HG03442 (cell line): ENCODE measurements around the gene AP1AR.
"Not testable (repeated sequence)": the region's sequence is repeated elsewhere in the genome, so short reads cannot be mapped to it uniquely, and the experiment has no call there.

Source experiments
- ATAC-seq: cut with Tn5 transposase; IDR thresholded peaks from one replicate; pipeline ENCODE4 v1.9.1; 2021; ENCODE audit warnings: mild to moderate bottlenecking, moderate library complexity; ENCODE audit not compliant: unreplicated experiment

Gene AP1AR, protein sequence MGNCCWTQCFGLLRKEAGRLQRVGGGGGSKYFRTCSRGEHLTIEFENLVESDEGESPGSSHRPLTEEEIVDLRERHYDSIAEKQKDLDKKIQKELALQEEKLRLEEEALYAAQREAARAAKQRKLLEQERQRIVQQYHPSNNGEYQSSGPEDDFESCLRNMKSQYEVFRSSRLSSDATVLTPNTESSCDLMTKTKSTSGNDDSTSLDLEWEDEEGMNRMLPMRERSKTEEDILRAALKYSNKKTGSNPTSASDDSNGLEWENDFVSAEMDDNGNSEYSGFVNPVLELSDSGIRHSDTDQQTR

DNA sequence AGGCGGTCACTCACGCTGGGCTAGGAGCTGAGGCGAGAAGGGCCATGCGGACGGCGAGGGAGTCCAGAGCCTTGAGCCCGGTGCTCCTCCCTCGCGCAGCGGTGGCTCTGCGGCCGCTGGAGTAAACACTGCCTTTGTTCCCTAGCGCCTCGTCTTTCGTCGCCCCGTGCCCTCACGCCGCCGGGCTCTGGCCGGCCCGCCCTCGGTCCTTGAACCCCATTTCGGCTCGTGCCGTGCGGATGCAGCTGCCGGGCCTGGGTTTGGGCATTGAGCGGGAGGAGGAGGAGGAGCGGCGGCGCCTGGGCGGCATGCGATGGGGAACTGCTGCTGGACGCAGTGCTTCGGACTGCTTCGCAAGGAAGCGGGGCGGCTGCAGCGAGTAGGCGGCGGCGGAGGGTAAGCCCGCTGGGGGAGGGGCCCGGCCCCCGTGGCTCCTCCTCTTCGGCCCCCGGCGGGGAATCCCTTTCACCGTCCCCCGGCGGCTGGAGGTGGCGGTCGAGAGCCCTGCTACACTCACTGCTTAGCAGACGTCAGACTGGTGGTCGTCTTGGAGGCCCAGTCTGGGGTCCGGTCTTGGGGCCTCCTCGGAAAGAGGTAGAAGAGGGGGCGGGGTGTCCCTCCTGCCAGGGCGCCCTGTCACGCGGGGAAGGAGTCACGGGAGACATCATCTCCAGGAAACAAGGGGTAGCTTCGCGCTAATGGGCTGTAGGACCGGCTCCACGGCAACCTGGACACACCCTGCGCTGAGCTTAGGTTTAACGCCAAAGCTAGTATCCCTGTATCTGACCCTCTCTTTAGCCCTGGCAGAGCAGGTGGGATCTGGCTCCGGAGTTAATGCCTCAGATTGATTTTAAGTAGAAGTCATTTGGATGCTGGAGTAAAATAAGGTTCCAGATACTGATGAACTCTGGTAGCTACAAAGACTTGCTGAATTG is at the start of gene AP1AR:
TSS of gene AP1AR (plus strand) at position 9 of the 935 bp plus-strand sequence. CDS start at position 314, 305 bp downstream.
- peak; percentile 59 for ATAC-seq

DNA sequence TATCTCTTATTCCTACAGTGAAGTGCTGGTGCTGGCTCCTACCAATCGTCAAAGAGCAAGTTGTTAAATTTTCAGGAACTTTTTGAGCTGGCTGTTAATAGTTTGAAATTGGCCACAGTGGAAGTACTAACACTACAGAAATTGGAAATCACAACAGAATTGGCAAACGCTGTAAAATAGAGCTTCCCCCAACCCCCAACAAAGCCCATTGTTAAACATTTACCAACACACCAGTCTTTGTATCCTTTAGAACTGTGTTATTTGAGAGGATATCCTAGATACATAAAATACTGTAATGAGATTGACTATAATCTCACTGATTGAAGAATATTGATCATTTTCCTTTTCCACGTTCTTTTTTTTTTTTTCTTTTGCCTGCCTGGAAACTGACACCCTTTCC is 49.0 kb upstream of the AP1AR start:
- ATAC-seq: no peak

DNA sequence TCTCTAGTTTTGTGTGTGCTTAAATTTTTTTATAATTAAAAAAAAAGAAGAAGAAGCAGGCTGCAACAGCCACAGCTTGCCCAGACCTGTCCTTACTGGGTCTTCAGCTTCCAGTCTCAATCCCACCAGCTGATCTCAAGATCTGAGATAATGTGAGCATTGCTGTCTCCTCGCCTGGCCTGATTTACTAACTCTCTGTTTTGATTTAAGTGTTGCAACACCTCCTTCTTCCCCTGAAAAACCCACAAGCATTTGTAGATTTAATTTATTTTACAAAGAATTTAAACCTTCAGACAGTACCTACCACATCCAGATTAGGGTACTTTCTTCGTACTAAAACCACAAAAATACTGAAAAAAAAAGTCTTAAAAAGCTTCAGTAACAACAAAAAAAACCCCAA is 48.3 kb upstream of the AP1AR start:
- no peak for ATAC-seq

DNA sequence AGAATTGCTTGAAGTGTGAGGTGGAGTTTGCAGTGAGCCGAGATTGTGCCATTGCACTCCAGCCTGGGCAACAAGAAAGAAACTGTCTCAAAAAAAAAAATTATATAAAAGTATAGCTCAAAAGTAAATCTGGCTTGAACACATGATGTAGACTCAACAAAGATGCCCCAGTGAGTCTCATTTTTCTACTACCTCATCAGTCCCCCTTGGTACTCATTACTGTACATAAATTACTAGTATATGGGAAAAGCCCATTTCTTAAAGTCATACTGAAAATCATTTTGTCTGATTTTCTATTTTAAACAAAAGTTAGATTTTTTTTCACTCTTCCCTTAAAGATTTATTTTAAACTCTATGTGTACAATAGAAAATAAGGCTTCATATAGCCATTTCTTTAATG is 47.1 kb upstream of the AP1AR start:
- no peak for ATAC-seq

DNA sequence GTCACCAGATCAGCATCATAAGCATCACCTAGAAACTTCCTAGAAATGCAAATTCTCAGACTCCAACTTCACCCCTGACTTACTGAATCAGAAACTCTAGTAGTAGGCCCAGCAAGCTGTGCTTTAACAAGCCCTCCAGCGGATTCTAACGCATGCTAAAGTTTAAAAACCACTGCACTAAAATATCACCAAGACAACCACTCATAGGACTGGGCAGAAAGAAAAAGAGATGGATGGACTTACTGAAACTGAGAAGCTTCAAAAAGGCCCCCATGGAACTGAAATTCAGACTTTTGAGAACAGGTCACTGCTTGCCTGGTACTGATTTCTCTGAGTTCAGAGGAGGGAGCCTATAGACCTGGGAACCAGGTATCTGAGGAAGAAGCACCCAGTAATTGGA is 46.3 kb upstream of the AP1AR start:
- peak; percentile 60 for ATAC-seq

DNA sequence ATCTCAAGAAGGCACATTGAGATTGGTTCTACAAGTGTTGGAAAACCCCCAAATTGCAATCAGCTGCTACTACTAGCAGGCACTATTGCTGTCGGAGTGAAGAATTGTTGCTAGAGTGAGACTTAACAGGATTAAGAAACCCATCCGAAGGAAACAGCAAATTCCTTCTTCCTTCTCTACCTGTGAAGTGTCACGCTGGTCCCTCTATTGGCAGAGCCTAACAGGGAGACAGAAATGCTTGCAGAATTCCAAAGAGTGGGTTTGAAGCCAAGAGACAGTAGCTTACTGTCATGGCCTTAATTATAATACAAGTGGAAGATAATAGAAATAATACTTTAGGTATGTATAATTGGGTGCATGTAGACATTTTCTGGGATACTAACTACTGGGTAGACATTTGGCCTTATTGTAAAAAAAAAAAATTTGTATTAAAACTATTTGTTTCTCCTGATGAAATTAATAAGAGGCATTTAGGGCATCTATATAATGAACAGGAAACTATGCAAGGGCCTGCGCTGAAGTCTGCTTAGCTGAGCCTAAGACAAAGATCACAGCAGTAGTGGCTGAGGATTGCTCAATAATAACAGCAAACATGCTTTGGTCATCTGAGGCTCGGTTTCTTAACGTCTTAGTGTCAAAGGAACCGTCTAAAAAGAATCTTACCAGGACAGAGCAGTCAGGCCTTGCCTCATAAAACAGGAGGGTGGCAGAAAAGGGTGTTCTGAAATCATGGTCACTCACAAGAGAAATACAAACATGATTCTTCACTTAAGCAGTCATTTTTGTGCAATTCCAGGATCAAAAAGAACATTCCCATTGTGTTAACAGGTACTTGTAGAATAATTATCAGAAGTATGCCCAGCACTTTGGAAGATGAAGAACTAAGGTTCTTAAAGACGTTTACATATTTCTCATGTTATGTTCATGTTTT is 45.6 kb upstream of the AP1AR start:
- no peak for ATAC-seq

DNA sequence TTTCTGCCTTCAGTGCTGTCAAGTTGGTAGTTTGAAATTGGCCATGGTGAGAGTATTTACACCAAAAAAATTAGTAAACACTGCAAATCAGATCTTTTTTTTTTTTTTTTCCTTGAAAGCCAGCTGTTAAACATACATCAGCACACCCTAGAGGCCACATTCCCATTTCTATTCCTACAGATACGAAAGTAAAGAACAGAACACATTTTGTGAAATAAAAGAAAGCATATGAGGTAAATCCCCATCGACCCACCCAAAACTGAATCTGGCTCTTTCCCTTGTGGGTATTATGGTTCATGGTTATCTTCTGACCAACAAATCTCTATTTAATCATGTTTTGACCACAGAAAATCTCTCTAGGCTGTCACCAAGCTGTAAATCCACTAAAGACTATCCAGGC is 41.8 kb upstream of the AP1AR start:
- ATAC-seq: no peak

DNA sequence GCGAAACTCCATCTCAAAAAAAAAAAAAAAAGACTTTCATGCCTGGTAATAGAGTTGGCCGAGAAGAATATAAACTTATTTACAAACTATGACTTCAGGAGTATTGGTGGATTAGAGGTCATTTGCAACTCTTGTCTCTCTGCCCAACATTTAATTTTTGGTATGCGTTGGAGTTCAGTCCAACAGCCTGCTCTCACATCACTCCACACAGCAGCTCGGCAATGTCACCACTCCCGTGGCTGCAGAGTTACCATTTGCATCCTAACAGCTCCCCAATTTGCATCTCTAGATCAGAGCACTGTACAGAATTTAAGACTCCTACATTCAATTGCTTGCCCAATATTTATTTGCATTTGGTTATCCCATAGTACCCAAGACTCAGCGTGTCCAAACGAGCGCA is 40.9 kb upstream of the AP1AR start:
- no peak for ATAC-seq

DNA sequence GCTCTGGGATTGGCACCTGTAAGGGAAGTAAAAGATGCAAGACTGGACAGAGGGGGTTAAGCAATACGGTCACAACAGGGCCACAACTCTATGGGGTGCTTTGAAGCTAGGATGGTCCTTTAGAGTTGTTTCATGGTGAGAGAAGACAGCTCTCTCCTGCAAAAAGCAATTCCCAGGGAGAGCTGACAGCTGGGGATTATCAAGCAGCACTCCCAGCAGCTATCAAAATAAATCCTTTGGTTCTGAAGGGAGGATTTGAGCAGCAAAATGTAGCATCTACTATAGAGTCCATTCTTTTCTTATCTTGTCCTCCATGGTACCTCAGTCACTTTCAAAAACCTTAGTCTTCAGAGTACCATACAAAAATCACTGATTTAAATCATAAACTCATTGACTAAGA is 35.1 kb upstream of the AP1AR start:
- ATAC-seq: no peak

DNA sequence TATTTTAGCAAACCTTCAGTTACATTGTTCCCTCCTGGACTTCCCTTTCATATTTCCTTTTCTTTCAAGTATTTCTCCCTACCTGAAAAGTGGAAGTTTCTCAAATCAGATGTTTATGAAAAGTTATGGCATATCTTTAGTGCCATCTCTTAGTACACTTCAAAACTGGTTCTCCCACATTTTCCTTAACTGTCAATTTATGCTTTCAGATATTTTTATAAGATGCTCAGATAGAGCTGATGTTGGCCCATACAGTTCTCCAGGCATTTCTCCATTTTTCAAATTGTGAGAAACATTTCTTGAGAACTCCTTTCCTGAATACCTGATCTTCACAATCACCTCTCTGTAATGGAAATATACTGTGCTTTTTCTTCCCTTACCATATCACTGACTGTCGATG is 32.5 kb upstream of the AP1AR start:
- ATAC-seq: peak; percentile 2

DNA sequence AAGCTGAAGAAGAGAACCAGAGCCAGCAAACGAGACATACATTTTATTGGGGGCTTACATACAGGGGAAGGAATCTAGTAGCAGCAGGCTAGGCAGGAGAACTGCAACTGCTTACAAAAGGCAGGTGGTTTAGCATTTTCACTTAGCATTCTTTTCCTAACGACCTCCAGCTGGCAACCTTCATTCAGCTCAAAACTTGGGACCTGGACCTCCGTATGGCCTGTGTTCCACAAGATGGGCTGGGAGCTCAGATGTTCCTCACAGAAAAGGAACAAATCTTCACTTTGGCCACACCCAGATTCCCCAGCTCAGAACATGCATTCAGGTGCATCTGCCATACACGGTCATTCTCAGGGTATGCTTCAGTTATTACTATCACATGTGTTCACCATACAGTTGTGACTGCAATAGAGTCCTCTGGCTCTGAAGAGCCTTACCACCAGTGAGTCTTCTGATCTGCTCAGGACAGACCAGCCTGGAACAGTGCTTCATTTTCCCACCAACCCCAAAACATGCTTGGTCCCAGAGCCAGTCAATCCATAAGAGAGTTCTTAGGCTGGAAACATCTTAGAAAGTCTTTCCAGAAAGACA is 29.6 kb upstream of the AP1AR start:
- ATAC-seq: peak; percentile 49

DNA sequence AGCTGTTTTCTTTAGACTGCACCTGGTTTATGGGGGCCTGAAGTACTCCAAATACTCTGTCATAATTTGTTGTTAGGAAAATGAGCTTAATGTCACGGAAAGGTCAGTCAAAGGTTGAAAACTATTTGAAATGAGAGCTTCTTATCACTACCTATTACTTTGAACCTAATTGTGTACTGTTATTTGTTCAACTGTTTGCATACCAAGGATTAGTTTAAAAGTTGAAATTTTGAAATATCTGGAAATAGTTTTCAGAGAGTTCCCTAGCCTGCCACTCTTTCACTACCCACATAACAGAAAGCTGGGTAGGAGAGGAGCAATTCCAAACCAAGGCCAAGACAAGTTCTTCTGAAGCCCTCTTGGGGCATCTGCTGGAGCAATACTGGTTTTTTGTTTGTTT is 28.0 kb upstream of the AP1AR start:
- ATAC-seq: no peak

DNA sequence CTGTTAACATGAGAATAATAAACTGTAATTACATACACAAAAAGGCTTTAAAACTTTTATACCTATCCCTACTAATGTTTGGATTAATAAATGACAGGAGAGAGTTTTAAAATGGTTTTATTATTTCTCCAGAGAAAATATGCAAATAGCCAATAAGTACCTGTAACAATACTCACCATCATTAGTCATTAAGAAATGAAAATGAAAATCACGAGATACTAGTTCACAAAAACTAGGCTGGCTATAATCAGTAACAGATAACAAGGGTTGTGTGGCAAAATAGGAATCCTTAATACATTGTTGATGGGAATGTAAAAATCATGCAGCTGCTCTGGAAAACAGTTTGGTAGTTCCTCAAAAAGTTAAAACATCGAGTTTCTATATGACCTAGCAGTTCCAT is 25.2 kb upstream of the AP1AR start:
- ATAC-seq: no peak

DNA sequence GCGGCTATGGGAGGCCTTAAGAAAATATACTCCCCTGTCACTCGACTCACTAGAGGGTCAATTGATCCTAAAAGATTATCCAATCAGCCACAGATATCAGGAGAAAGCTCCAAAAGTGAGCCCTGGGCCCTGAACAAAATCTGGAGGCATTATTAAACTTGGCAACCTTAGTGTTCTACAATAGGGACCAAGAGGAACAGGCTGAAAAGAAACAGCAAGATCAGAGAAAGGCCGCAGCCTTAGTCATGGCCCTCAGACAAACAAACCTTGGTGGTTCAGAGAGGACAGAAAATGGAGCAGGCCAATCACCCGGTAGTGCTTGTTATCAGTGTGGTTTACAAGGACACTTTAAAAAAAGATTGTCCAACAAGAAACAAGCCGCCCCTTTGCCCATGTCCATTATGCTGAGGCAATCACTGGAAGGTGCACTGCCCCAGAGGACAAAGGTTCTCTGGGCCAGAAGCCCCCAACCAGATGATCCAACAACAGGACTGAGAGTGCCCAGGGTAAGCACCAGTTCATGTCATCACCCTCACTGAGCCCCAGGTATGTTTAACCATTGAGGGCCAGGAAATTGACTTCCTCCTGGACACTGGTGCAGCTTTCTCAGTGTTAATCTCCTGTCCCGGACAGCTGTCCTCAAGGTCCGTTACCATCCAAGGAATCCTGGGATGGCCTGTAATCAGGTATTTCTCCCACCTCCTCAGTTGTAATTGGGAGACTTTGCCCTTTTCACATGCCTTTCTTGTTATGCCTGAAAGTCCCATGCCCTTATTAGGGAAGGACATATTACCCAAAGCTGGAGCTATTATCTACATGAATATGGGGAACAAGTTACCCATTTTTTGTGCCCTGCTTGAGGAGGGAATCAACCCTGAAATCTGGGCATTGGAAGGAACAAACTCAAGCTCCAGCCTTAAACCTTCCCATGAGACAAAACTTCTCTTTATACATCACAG is 23.2 kb upstream of the AP1AR start:
- ATAC-seq: not testable (repeated sequence)

DNA sequence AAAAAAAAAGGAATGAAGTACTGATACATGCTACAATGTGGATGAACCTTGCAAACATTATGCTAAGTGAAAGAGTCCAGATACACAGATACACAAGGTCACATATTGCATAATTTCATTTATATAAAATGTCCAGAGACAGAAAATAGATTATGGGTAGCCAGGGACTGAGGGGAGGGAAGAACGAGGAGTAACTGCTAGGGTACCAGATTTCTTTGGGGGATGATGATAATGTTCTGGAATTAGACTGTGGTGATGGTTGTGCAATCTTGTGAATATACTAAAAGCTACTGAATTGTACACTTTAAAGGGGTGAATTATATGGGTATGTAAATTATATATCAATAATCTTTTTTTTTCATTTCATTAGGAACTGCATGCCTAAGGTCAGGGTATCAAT is 20.8 kb upstream of the AP1AR start:
- ATAC-seq: no peak

DNA sequence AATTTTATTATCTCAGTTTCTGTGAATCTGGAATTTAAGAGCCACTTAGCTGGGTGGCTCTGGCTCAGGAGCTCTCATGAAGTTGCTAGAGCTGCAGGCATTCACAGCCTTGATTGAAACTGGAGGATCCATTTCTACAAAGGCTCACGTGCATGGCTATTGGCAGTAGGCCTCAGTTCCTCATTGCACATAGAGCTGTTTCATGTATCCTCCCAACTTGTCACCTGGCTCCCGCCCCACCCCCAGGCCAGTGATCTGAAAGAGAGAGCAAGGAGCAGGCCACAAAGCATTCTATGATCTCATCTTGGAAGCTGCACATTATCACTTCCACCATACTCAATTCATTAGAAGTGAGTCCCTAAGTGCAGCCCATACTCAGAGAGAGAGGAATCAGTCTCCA is 18.5 kb upstream of the AP1AR start:
- peak; percentile 53 for ATAC-seq

DNA sequence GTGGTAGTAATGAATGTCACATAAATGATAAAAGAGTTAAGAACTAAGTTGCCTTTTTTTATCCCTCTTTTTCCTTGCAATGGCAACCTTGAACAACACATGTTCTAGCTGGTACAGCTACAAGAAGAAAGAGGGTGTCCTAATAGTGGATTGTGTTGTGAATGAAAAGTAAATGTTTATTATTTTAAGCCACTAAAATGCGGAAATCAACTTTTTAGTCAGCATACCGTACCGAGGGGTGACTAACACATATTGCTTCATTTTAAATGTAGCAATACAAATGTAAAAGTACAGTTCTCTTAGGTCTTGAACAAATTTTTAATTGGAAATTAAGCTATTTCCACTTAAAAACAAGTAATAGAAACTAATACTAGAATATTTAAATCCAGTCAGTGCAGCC is 17.7 kb upstream of the AP1AR start:
- no peak for ATAC-seq

DNA sequence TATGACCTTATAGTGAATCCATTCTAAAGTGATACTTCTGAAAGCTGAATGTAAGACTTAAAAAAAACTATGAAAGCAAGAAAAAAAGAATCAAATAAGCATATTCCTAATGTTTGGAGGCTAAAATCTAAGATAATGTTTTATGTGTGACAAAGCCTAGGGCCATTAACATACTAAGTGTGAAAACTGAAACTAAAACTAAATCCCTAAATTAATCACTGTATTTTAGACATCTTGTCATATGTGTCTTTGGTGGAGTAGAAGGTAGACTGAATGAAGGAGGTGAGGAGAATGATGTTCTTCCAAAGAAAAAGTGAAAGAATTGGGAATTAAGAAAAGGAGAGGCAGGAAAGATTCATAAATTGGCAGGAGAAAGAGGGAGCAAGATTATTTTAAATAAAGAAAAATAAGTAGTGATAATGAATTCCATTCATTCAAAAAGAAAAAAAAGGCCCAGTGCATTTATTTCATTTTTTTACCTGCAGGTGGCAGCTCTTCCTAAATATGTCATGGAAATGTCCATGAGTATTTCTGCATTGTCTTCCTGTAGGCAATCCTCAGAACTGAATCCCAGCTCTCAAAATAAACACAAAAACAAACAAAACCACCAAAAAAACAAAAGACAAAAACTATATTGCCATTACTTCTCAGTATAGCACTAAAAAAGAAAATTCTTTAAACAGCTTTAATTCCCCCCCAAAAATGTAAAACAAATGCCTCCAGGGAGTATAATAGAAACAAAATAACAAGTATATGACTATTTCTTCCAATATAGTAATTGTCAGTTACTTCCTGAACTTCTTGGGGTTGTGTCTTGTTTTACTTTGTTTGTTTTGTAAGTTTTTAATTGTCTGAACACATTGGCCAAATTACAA is 17.0 kb upstream of the AP1AR start:
- ATAC-seq: peak; percentile 45
